Heart right ventricle (tissue), 16 donors: ENCODE results near the gene TMEM181. TPM values are rescaled to one million over a fixed set of nuclear protein-coding genes. Genes with fewer than 3 reads are reported as not detected.
"Not testable (repeated sequence)": the region's sequence is repeated elsewhere in the genome, so short reads cannot be mapped to it uniquely, and the experiment has no call there.

Source experiments
- ATAC-seq, 8 donors: fragments of 200-7000 bp; cut with Tn5 transposase; one replicate each; pipeline ENCODE4 v1.9.1; 2020; ENCODE audit warnings: mild to moderate bottlenecking in 8 of 8, moderate library complexity in 8 of 8, moderate number of reproducible peaks in 1 of 8
- DNase-seq, 2 donors: peaks; one replicate each; pipeline ENCODE4 v3.0.0-alpha.2; 2020
- H3K27ac ChIP-seq, 10 donors: fragments of 200-600 bp; sonication (generic) in 2 of 10; one replicate each; pipeline versions ENCODE4 v1.5.0 to v1.8.0; 2020 to 2022; ENCODE audit warnings: mild to moderate bottlenecking in 3 of 10
- H3K27me3 ChIP-seq, 7 donors: fragments of 200-600 bp; one replicate each; pipeline ENCODE4 v1.8.0; 2021 to 2022; ENCODE audit warnings: mild to moderate bottlenecking in 2 of 7
- H3K36me3 ChIP-seq, 9 donors: fragments of 200-600 bp; sonication (generic) in 1 of 9; one replicate each; pipeline versions ENCODE4 v1.5.0 to v1.8.0; 2020 to 2022; ENCODE audit warnings: mild to moderate bottlenecking in 2 of 9
- H3K4me1 ChIP-seq, 9 donors: fragments of 200-600 bp; sonication (generic) in 1 of 9; one replicate each; pipeline versions ENCODE4 v1.5.0 to v1.8.0; 2020 to 2022; ENCODE audit warnings: mild to moderate bottlenecking in 4 of 9
- H3K4me3 ChIP-seq, 10 donors: fragments of 200-600 bp; sonication (generic) in 2 of 10; one replicate each; pipeline versions ENCODE4 v1.5.0 to v1.8.0; 2020 to 2022; ENCODE audit warnings: mild to moderate bottlenecking in 7 of 10, moderate library complexity in 2 of 10
- H3K9me3 ChIP-seq, 11 donors: fragments of 200-600 bp in 10 of 11; sonication (generic) in 2 of 11; one replicate each; pipeline versions ENCODE4 v1.5.0 to v1.8.0; 2013 to 2022; ENCODE audit warnings: mild to moderate bottlenecking in 2 of 11, control low read depth in 1 of 11, moderate library complexity in 1 of 11
- WGBS, 2 donors: extraction: QIAGEN DNeasy Blood & Tissue Kit; methylation state at CpG; one replicate each; pipeline ENCODE4 v1.1.7; 2013; ENCODE audit warnings: inconsistent platforms in 1 of 2; 5-methylcytosine and 5-hydroxymethylcytosine counted together
- intact Hi-C, 10 donors: fragments of 100-400 bp; cut with DNase I; formaldehyde crosslinking; loops; one replicate each; pipeline versions ENCODE4 v1.11.1 to v1.14.2; 2022
- polyA plus RNA-seq, 2 donors: library from polyadenylated mRNA; stranded (reverse); fragments of 200-250 nt; gene quantifications; one replicate each; pipeline ENCODE4 v1.2.3, GENCODE V29; 2013
- total RNA-seq, 10 donors: library from RNA; stranded (reverse); fragmentation: NEBNext Ultra II Directional in 3 of 10; extraction: Animal tissue kit (Norgen Biotek cat#: 25700) in 3 of 10; gene quantifications; one replicate each; pipeline versions ENCODE4 v1.2.1 to v1.2.4, GENCODE V29; 2021 to 2023
- TF ChIP-seq, protein P1 (sequence below), 9 donors: fragments of 200-600 bp; sonication (generic) in 2 of 9; IDR thresholded peaks; one replicate each; pipeline versions ENCODE4 v1.5.0 to v1.8.0; 2021 to 2022; ENCODE audit warnings: antibody characterized with exemption in 9 of 9, mild to moderate bottlenecking in 5 of 9, moderate library complexity in 1 of 9
- donor health status: Arrhythmogenic right ventricular cardiomyopathy.
- donor health status: ischemic (EF 13 %, LVEDD 7.1; RV severe dilation, severe dysfunction).
- donor health status: healthy with polysubstance abuse.
- donor health status: DM: no; HTN: yes; CAD: no.
- donor health status: DM: no; HTN: no; CAD: no.
- donor health status: ischemic (EF 25% LVEDD 6.9; RV normal size, moderate dysfunction).
- donor health status: ischemic (EF 25% LVEDD 5.7; RV mildly dilated, moderate dysfunction).
- donor health status: healthy.
- donor health status: DM: yes; HTN: yes; CAD: no.
- donor health status: Ischemic cardiomyopathy.
- donor health status: ischemic (EF 35%, LVEDD 5.7; RV mildly dilated, moderate dysfunction).
- donor health status: nonischemic (EF 11% LVEDD 7.7; RV severe dilation, severe dysfunction).
- donor health status: DM: yes; HTN: yes; CAD: no.
- donor health status: PGD.
- donor health status: ischemic (EF 29% LVEDD 5.4; RV normal size, mild dysfunction).
- donor health status: nonischemic (EF 23%, LVEDD 6.1; RV moderate dilation, normal function).

The TMEM181 gene
- total and polyA plus RNA-seq, 12 donors, result 5.9 to 13.4 (median 9.6) TPM

DNA sequence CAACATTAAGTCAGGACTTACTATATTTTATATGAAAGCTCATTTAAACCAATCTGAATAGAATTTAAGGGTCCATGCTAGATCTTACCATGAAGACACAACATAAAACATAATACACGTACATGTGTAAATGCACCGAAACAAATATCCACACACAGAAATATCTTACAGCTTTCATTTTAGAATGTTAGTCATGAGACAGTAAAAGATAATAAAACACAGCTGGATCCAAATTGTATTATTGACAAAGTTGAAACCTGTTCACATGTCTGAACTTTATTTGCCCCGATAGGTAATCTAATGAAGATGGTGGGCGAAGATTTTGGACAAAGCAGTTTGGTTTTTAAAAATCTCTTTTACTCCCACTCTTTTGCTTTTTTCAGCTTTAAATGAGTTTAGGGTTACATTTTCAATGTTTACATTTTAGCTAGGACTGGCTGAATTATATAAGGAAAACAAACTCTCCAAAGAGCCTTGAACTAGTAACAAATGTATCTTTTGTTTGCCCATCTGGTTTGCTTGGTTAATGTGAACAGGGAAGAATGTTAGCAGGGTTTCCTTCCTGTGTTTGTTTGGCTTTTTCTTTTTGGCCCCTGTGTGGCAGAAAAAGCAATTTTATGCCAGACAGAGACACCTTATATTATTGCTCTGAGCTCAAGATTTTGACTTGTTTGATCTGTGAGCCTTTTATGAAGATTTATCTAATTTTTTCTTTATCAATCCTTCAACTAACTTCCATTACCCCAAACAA, 5.1 kb upstream of the TMEM181 start:
- no peak overlapping the region for H3K4me3 ChIP-seq
- peak overlapping the region in 1 of 10 donors; percentile 43 for H3K27ac ChIP-seq
- H3K27me3 ChIP-seq, result no peaks in the 10 kb centered on the region
- peaks cover 0 to 16% (median 5%) of the 10 kb centered on the region in 9 donors for H3K4me1 ChIP-seq
- no peaks in the 10 kb centered on the region for H3K36me3 ChIP-seq
- WGBS, 2 donors, result 93 to 97% methylated on average over 4 of the region's 4 CpGs
- ATAC-seq (no peak), DNase-seq (no peak)
- intact Hi-C loops, result no loop called here
- TF ChIP-seq, protein P1, sequence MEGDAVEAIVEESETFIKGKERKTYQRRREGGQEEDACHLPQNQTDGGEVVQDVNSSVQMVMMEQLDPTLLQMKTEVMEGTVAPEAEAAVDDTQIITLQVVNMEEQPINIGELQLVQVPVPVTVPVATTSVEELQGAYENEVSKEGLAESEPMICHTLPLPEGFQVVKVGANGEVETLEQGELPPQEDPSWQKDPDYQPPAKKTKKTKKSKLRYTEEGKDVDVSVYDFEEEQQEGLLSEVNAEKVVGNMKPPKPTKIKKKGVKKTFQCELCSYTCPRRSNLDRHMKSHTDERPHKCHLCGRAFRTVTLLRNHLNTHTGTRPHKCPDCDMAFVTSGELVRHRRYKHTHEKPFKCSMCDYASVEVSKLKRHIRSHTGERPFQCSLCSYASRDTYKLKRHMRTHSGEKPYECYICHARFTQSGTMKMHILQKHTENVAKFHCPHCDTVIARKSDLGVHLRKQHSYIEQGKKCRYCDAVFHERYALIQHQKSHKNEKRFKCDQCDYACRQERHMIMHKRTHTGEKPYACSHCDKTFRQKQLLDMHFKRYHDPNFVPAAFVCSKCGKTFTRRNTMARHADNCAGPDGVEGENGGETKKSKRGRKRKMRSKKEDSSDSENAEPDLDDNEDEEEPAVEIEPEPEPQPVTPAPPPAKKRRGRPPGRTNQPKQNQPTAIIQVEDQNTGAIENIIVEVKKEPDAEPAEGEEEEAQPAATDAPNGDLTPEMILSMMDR (IDR thresholded peaks at IDR 0.05), result no peak
- no peaks in the 10 kb centered on the region for H3K9me3 ChIP-seq

DNA sequence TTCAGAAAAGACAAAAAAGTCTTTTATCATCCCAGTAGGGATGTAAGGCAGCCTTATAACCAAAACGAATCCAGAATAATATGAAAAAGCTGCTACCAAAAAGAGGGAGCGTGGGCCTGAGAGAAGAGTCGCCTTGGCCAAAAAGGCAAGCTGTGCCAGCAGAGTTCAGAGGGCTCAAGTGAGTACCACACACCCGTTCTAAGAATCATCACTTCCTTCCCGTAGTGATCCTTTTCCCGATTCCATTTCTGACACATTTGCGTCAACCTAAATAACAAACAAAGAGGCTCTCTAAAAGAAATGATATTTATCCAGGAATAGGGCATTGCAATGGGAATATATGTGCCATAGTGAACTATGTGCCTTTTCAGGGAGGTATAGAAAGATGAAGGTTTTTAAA, 3.8 kb upstream of the TMEM181 start:
- no peaks in the 10 kb centered on the region for H3K27me3 ChIP-seq
- intact Hi-C loops, result no loop called here
- WGBS, 2 donors, result 53 to 75% methylated on average over 7 of the region's 7 CpGs
- H3K9me3 ChIP-seq, result no peaks in the 10 kb centered on the region
- H3K27ac ChIP-seq, result no peak overlapping the region
- H3K4me1 ChIP-seq, result peaks cover 3 to 20% (median 11%) of the 10 kb centered on the region in 9 donors
- no peak overlapping the region for H3K4me3 ChIP-seq
- H3K36me3 ChIP-seq, result no peaks in the 10 kb centered on the region
- ATAC-seq (no peak), DNase-seq (no peak)
- TF ChIP-seq, protein P1 (IDR thresholded peaks at IDR 0.05), result no peak

DNA sequence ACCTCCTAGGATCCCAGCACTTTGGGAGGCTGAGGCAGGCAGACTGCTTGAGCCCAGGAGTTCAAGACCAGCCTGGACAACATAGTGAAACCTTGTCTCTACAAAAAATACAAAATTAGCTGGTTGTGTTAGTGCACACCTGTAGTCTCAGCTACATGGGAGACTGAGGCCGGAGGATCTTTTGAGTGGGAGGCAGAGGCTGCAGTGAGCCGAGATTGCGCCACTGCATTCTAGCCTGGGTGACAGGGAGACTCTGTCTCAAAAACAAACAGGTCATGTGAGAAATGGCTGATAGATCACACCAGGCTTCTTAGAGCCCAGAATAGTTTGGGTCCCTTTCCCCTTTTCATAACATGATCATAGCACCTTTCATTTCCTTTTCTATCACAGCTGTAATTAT, 2.8 kb upstream of the TMEM181 start:
- not testable (repeated sequence) for ATAC-seq

DNA sequence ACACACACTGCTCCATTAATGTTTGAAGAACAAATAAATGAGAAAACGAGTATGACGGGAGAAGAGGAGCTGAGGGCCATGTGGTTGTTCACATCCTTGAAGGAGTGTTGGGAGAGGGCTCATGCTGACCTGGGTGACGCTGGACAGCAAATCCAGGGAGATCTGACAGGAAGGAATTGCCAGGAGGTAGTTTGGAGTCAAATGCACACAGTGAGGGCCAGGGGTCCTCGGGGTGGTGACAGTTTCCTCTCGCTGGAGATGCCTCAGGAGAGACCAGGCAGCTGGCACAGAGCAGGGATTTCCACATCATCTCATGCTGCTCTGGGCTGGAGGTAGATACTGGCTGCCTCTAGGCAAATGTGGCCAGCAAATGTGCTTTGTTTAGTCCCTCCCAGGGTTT, 2.0 kb upstream of the TMEM181 start:
- ATAC-seq (no peak), DNase-seq (no peak)
- intact Hi-C loops, result no loop called here
- Histone ChIP-seq H3K4me1 (peaks cover 9 to 36% (median 18%) of the 10 kb centered on the region in 9 donors), H3K27ac (no peak overlapping the region), H3K36me3 (no peaks in the 10 kb centered on the region), H3K9me3 (no peaks in the 10 kb centered on the region), H3K4me3 (no peak overlapping the region), H3K27me3 (no peaks in the 10 kb centered on the region)
- 78% methylated on average over 5 of the region's 5 CpGs for WGBS, 2 donors
- TF ChIP-seq, protein P1 (IDR thresholded peaks at IDR 0.05), result no peak

More for the DNA sequence above, 2.8 kb upstream of the TMEM181 start:
- WGBS, 2 donors, result 92 to 98% methylated on average over 3 of the region's 3 CpGs
- H3K27ac ChIP-seq, DNase-seq, intact Hi-C loops, H3K27me3 ChIP-seq, H3K9me3 ChIP-seq, H3K4me3 ChIP-seq, H3K36me3 ChIP-seq: not testable (repeated sequence)
- peaks cover 9 to 30% (median 18%) of the 10 kb centered on the region in 9 donors for H3K4me1 ChIP-seq
